HL-60 (cell line): Measurements from ENCODE around the gene CANX.

Experiments used
- DNase-seq, 2 experiments: peaks; one replicate each; pipeline ENCODE4 v3.0.0-alpha.2; 2010 to 2020; ENCODE audit warnings: low read depth in 1 of 2, low spot score in 1 of 2
- H3K27ac ChIP-seq: fragments of 250-450 bp; sonication (Bioruptor Pico); replicated peaks from 2 replicates; pipeline ENCODE4 v1.5.1; 2020; ENCODE audit warnings: mild to moderate bottlenecking, moderate library complexity
- H3K27me3 ChIP-seq: fragments of 250-450 bp; sonication (Bioruptor Pico); 2 replicates; pipeline ENCODE4 v1.5.1; 2021; ENCODE audit warnings: mild to moderate bottlenecking, moderate library complexity; ENCODE audit not compliant: insufficient read depth, poor library complexity, severe bottlenecking
- H3K4me3 ChIP-seq: replicated peaks from 2 replicates; pipeline ENCODE4 v1.5.1; 2011; ENCODE audit warnings: mild to moderate bottlenecking, control low read depth, low read length; ENCODE audit not compliant: insufficient read depth
- CTCF ChIP-seq: IDR thresholded peaks from one replicate; pipeline ENCODE4 v1.5.1; 2011; ENCODE audit warnings: low read length, control low read depth, inconsistent platforms; ENCODE audit not compliant: insufficient read depth
- GABPA ChIP-seq: IDR thresholded peaks from 2 replicates; pipeline ENCODE4 v1.6.1; 2012; ENCODE audit warnings: low read depth
- POLR2AphosphoS5 ChIP-seq: IDR thresholded peaks from 2 replicates; pipeline ENCODE4 v1.6.1; 2012; ENCODE audit warnings: low read depth
- REST ChIP-seq: IDR thresholded peaks from 2 replicates; pipeline ENCODE4 v1.6.1; 2012; ENCODE audit warnings: low read depth; ENCODE audit not compliant: insufficient replicate concordance
- SPI1 ChIP-seq: IDR thresholded peaks from 2 replicates; pipeline ENCODE4 v1.6.1; 2012; ENCODE audit warnings: low read depth, mild to moderate bottlenecking, borderline replicate concordance

Gene CANX

GRCh38 chr5:179716286-179716685 lies 17.5 kb downstream of the CANX start:
- no peak for DNase-seq
- no peak overlapping the region for H3K27ac ChIP-seq
- no peak for TF ChIP-seq SPI1
- TF ChIP-seq REST = no peak
- TF ChIP-seq GABPA = no peak
- no peak for TF ChIP-seq CTCF
- TF ChIP-seq POLR2AphosphoS5 = no peak
- H3K4me3 ChIP-seq = no peak overlapping the region
- no peaks in the 10 kb centered on the region for H3K27me3 ChIP-seq

- no peak for DNase-seq
- TF ChIP-seq CTCF = no peak
- no peak for TF ChIP-seq SPI1
- TF ChIP-seq GABPA = no peak
- no peak for TF ChIP-seq POLR2AphosphoS5
- no peak for TF ChIP-seq REST
- no peaks in the 10 kb centered on the region for H3K27me3 ChIP-seq
- H3K27ac ChIP-seq = no peak overlapping the region
- no peak overlapping the region for H3K4me3 ChIP-seq
Observed at GRCh38 chr5:179720222-179720621, 21.5 kb downstream of the CANX start.

GRCh38 chr5:179724163-179724562 lies 25.4 kb downstream of the CANX start:
- Histone ChIP-seq H3K27me3 (no peaks in the 10 kb centered on the region), H3K27ac (no peak overlapping the region), H3K4me3 (no peak overlapping the region)
- DNase-seq = no peak
- TF ChIP-seq SPI1 (no peak), POLR2AphosphoS5 (no peak), REST (no peak), GABPA (no peak), CTCF (no peak)
